PC-3 (cell line): ENCODE data around the gene KCNS3. TPM values are rescaled to one million over a fixed set of nuclear protein-coding genes. Genes with fewer than 3 reads are reported as not detected.

Experiments used
- ATAC-seq: fragments of 200-7000 bp; cut with Tn5 transposase; 2 replicates; pipeline ENCODE4 v1.9.1; 2020; ENCODE audit warnings: mild to moderate bottlenecking, moderate library complexity
- BruUV-seq: library from RNA; stranded (reverse); fragments of 400-500 nt; replicated peaks from 2 replicates; lab custom pipeline; 2021; lab: Mats Ljungman, UMichigan
- CTCF ChIA-PET: fragments of 300-600 bp; sonication (Branson Sonifier 250); formaldehyde crosslinking; loops from one replicate; lab custom pipeline; 2022; ENCODE audit warnings: antibody characterized with exemption; lab: Charles Lee
- POLR2A ChIA-PET: fragments of 300-600 bp; sonication (Branson Sonifier 250); formaldehyde crosslinking; loops from one replicate; lab custom pipeline; 2022; ENCODE audit warnings: antibody characterized with exemption; ENCODE audit not compliant: unreplicated experiment; lab: Charles Lee
- DNase-seq: peaks from one replicate; pipeline ENCODE4 v3.0.0-alpha.2; 2015
- H2AFZ ChIP-seq: fragments of 300-600 bp; sonication (generic); 2 replicates; pipeline ENCODE4 v1.6.0; 2016; ENCODE audit warnings: antibody characterized with exemption, low read length
- H3F3A ChIP-seq: fragments of 300-600 bp; sonication (generic); one replicate; pipeline ENCODE4 v1.6.0; 2017; ENCODE audit warnings: antibody characterized with exemption, low read length, control low read depth, mild to moderate bottlenecking; ENCODE audit not compliant: unreplicated experiment
- H3K27ac ChIP-seq: fragments of 300-600 bp; sonication (generic); 2 replicates; pipeline ENCODE4 v1.5.1; 2016; ENCODE audit warnings: mild to moderate bottlenecking, low read length
- H3K27me3 ChIP-seq: fragments of 300-600 bp; sonication (generic); 2 replicates; pipeline ENCODE4 v1.6.1; 2016; ENCODE audit warnings: low read length, mixed read lengths
- H3K36me3 ChIP-seq: fragments of 300-600 bp; sonication (generic); 2 replicates; pipeline ENCODE4 v1.6.1; 2016; ENCODE audit warnings: low read depth, mixed run types, low read length, mixed read lengths
- H3K4me1 ChIP-seq: fragments of 300-600 bp; sonication (generic); 2 replicates; pipeline ENCODE4 v1.5.1; 2016; ENCODE audit warnings: low read length; ENCODE audit not compliant: insufficient read depth
- H3K4me2 ChIP-seq: fragments of 300-600 bp; sonication (generic); 2 replicates; pipeline ENCODE4 v1.6.0; 2016; ENCODE audit warnings: low read length
- H3K4me3 ChIP-seq: fragments of 300-600 bp; sonication (generic); 2 replicates; pipeline ENCODE4 v1.5.1; 2016; ENCODE audit warnings: mild to moderate bottlenecking, low read length, mixed read lengths
- H3K79me2 ChIP-seq: fragments of 300-600 bp; sonication (generic); 2 replicates; pipeline ENCODE4 v1.6.1; 2017; ENCODE audit warnings: low read length, mixed read lengths
- H3K9ac ChIP-seq: fragments of 300-600 bp; sonication (generic); 2 replicates; pipeline ENCODE4 v1.6.0; 2016; ENCODE audit warnings: mild to moderate bottlenecking, low read length
- H3K9me2 ChIP-seq: fragments of 300-600 bp; sonication (generic); replicated peaks from 2 replicates; pipeline ENCODE4 v1.6.1; 2016; ENCODE audit warnings: mixed run types, low read length, mixed read lengths
- H3K9me3 ChIP-seq: fragments of 300-600 bp; sonication (generic); 2 replicates; pipeline ENCODE4 v1.6.1; 2016; ENCODE audit warnings: low read length, mixed read lengths
- H4K20me1 ChIP-seq: fragments of 300-600 bp; sonication (generic); 2 replicates; pipeline ENCODE4 v1.6.1; 2016; ENCODE audit warnings: low read length, mixed read lengths
- EZH2 ChIP-seq: fragments of 300-600 bp; sonication (generic); IDR thresholded peaks from one replicate; pipeline ENCODE4 v1.6.1; 2017; ENCODE audit warnings: antibody characterized with exemption, mild to moderate bottlenecking, low read length; ENCODE audit not compliant: unreplicated experiment
- EZH2phosphoT487 ChIP-seq: fragments of 300-600 bp; sonication (generic); IDR thresholded peaks from 2 replicates; pipeline ENCODE4 v1.6.1; 2018; ENCODE audit warnings: mild to moderate bottlenecking, antibody characterized with exemption, low read length, borderline replicate concordance
- intact Hi-C: fragments of 100-400 bp; cut with micrococcal nuclease; formaldehyde crosslinking; loops from 2 replicates; pipeline ENCODE4 v1.9.0; 2023
- total RNA-seq: library from RNA; depleted of rRNA; stranded (reverse); fragments of >200 nt; gene quantifications from 2 replicates; pipeline ENCODE4 v1.2.3, GENCODE V29; 2014
- TF ChIP-seq, protein P1 (sequence below): fragments of 300-600 bp; sonication (generic); conservative IDR thresholded peaks from 2 replicates; pipeline ENCODE4 v1.5.1; 2017; ENCODE audit warnings: antibody characterized with exemption, low read depth, mild to moderate bottlenecking, low read length

KCNS3 gene
- total RNA-seq, 1 experiment from 2014 or later, result 5.8 TPM

DNA sequence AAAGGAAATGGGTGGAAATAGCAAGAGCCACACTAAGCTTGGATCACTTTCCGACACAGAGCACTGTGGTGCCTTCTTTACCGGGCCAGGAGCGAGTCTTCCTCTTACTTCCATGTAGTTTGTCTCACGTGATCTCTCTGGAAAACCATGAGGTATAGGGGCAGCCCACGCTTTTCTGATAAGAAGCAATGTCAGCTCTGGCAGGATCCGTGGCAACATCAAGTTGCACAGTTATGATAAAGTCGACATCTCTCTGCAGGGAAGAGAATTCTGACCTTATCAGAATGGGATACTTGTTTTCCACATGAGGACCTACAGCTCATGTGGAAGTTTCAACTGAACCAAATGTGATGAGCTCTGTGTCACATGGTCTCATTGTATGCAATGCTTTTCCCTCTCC is 32.7 kb upstream of the KCNS3 start:
- Histone ChIP-seq H3K36me3 (no peaks in the 10 kb centered on the region), H3K4me3 (no peak overlapping the region), H4K20me1 (no peaks in the 10 kb centered on the region), H3K4me2 (no peak overlapping the region), H3K9me2 (no peaks in the 10 kb centered on the region), H3K27ac (no peak overlapping the region), H3K4me1 (no peaks in the 10 kb centered on the region), H3K79me2 (no peaks in the 10 kb centered on the region), H2AFZ (no peak overlapping the region), H3K9ac (no peak overlapping the region), H3K9me3 (no peaks in the 10 kb centered on the region), H3F3A (no peaks in the 10 kb centered on the region), H3K27me3 (peaks cover 17% of the 10 kb centered on the region; the same call in 1 of the 2 replicates)
- no TSS peak for BruUV-seq
- no peak for ATAC-seq
- ChIA-PET CTCF (no interaction called here), POLR2A (no interaction called here)
- TF ChIP-seq, protein P1, sequence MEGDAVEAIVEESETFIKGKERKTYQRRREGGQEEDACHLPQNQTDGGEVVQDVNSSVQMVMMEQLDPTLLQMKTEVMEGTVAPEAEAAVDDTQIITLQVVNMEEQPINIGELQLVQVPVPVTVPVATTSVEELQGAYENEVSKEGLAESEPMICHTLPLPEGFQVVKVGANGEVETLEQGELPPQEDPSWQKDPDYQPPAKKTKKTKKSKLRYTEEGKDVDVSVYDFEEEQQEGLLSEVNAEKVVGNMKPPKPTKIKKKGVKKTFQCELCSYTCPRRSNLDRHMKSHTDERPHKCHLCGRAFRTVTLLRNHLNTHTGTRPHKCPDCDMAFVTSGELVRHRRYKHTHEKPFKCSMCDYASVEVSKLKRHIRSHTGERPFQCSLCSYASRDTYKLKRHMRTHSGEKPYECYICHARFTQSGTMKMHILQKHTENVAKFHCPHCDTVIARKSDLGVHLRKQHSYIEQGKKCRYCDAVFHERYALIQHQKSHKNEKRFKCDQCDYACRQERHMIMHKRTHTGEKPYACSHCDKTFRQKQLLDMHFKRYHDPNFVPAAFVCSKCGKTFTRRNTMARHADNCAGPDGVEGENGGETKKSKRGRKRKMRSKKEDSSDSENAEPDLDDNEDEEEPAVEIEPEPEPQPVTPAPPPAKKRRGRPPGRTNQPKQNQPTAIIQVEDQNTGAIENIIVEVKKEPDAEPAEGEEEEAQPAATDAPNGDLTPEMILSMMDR, result no peak
- TF ChIP-seq EZH2, result no peak
- no peak for DNase-seq
- intact Hi-C loops, result no loop called here

DNA sequence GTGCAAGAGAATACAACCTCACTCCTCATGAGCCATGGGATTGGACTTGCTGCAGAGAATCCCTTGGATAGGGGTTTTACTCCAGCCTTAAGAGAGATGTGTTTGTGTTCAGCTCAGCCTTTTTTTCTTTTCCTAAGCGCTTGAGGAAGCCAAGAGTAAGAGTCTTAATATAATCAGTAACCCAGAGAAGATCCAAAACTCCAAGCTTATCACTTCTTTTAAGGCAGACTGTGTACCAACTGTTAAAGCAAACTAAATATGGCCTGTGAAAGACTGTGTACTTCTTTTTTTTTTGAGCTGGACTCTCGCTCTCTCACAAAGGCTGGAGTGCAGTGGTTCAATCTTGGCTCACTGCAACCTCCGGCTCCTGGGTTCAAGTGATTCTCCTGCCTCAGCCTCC is 31.8 kb upstream of the KCNS3 start:
- H3K9ac ChIP-seq, result no peak overlapping the region
- H3K4me2 ChIP-seq, result no peak overlapping the region
- TF ChIP-seq EZH2phosphoT487 (no peak), EZH2 (no peak)
- TF ChIP-seq, protein P1, result no peak
- BruUV-seq, result no TSS peak
- intact Hi-C loops, result no loop called here
- ChIA-PET CTCF (no interaction called here), POLR2A (no interaction called here)
- no peak for DNase-seq
- H3K4me1 ChIP-seq, result no peaks in the 10 kb centered on the region
- H3K79me2 ChIP-seq, result no peaks in the 10 kb centered on the region
- no peaks in the 10 kb centered on the region for H3K9me2 ChIP-seq
- no peak overlapping the region for H3K4me3 ChIP-seq
- H3K9me3 ChIP-seq, result no peaks in the 10 kb centered on the region
- no peaks in the 10 kb centered on the region for H4K20me1 ChIP-seq
- no peak overlapping the region for H2AFZ ChIP-seq
- ATAC-seq, result no peak
- no peaks in the 10 kb centered on the region for H3F3A ChIP-seq
- peaks cover 12% of the 10 kb centered on the region; the same call in 1 of the 2 replicates for H3K27me3 ChIP-seq
- no peaks in the 10 kb centered on the region for H3K36me3 ChIP-seq
- H3K27ac ChIP-seq, result no peak overlapping the region

DNA sequence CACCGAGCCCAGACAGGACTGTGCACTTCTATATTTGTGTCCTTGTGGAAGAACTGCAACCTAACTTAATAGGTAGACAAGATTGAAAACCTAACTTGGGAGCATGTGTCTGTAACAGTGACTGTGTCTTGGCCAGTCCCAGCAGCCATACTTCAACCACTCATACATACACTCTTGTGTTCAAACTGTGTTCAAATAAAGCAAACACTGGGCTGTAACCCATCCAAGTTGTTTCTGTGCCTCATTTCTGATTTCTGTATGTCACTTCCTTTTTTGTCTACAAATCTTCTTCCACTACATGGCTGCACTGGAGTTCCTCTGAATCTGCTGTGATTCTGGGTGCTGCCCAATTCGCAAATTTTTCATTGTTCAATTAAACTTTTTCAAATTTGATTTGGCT is 31.2 kb upstream of the KCNS3 start:
- TF ChIP-seq EZH2 (no peak), EZH2phosphoT487 (no peak)
- TF ChIP-seq, protein P1, result no peak
- no peaks in the 10 kb centered on the region for H3K4me1 ChIP-seq
- no peak overlapping the region for H2AFZ ChIP-seq
- DNase-seq, result no peak
- BruUV-seq, result no TSS peak
- no peaks in the 10 kb centered on the region for H3K9me3 ChIP-seq
- no peak overlapping the region for H3K27ac ChIP-seq
- no peaks in the 10 kb centered on the region for H4K20me1 ChIP-seq
- no peaks in the 10 kb centered on the region for H3K36me3 ChIP-seq
- H3K79me2 ChIP-seq, result no peaks in the 10 kb centered on the region
- H3K9me2 ChIP-seq, result no peaks in the 10 kb centered on the region
- intact Hi-C loops, result no loop called here
- no peaks in the 10 kb centered on the region for H3F3A ChIP-seq
- no peak overlapping the region for H3K9ac ChIP-seq
- H3K4me2 ChIP-seq, result no peak overlapping the region
- ATAC-seq, result no peak
- peaks cover 8% of the 10 kb centered on the region; the same call in 1 of the 2 replicates for H3K27me3 ChIP-seq
- CTCF ChIA-PET, result no interaction called here
- H3K4me3 ChIP-seq, result no peak overlapping the region
- POLR2A ChIA-PET, result no interaction called here
